Adipocyte (in vitro differentiated cells): Measurements from ENCODE around the gene NCOA6.
A peak's percentile ranks its signal among the peaks of the same experiment; 100 is the strongest.
"Not testable (repeated sequence)": the region's sequence is repeated elsewhere in the genome, so short reads cannot be mapped to it uniquely, and the experiment has no call there.

Source experiments
- DNase-seq: peaks from one replicate; pipeline ENCODE4 v3.0.0-alpha.2; 2015; ENCODE audit warnings: low read depth
- H3K27me3 ChIP-seq: replicated peaks from 2 replicates; pipeline ENCODE4 v1.7.0; 2013; ENCODE audit warnings: mild to moderate bottlenecking, low read length, moderate library complexity; ENCODE audit not compliant: control insufficient read depth, insufficient read depth
- H3K36me3 ChIP-seq: 2 replicates; pipeline ENCODE4 v1.7.0; 2013; ENCODE audit warnings: low read length, mild to moderate bottlenecking, moderate library complexity; ENCODE audit not compliant: control insufficient read depth, insufficient read depth, severe bottlenecking
- H3K4me1 ChIP-seq: 2 replicates; pipeline ENCODE4 v1.7.0; 2013; ENCODE audit warnings: mild to moderate bottlenecking, low read length, moderate library complexity; ENCODE audit not compliant: control insufficient read depth, insufficient read depth
- H3K4me3 ChIP-seq: 2 replicates; pipeline ENCODE4 v1.7.0; 2013; ENCODE audit warnings: mild to moderate bottlenecking, low read length, moderate library complexity
- H3K9ac ChIP-seq: 2 replicates; pipeline ENCODE4 v1.7.0; 2013; ENCODE audit warnings: mild to moderate bottlenecking, low read length, moderate library complexity
- H3K9me3 ChIP-seq: 2 replicates; pipeline ENCODE4 v1.7.0; 2013; ENCODE audit warnings: mild to moderate bottlenecking, low read length, moderate library complexity; ENCODE audit not compliant: control insufficient read depth

Gene NCOA6

GRCh38 chr20:34824806-34825529, 483 bp downstream of the NCOA6 start:
- Histone ChIP-seq H3K4me3 (peak overlapping the region; percentile 97), H3K4me1 (peaks cover 12% of the 10 kb centered on the region), H3K27me3 (no peaks in the 10 kb centered on the region), H3K36me3 (no peaks in the 10 kb centered on the region), H3K9ac (peak overlapping the region; percentile 95), H3K9me3 (no peaks in the 10 kb centered on the region)
- peak; percentile 85 for DNase-seq

GRCh38 chr20:34824452-34824805, 1.0 kb downstream of the NCOA6 start:
- peak overlapping the region; percentile 95 for H3K9ac ChIP-seq
- DNase-seq, result peak; percentile 59
- H3K4me1 ChIP-seq, result peaks cover 12% of the 10 kb centered on the region
- H3K4me3 ChIP-seq, result peak overlapping the region; percentile 97
- H3K27me3 ChIP-seq, result no peaks in the 10 kb centered on the region
- no peaks in the 10 kb centered on the region for H3K36me3 ChIP-seq
- H3K9me3 ChIP-seq, result no peaks in the 10 kb centered on the region

GRCh38 chr20:34824026-34824425, 1.4 kb downstream of the NCOA6 start:
- Histone ChIP-seq H3K4me3 (peak overlapping the region; percentile 97), H3K36me3 (no peaks in the 10 kb centered on the region), H3K4me1 (peaks cover 12% of the 10 kb centered on the region), H3K9ac (peak overlapping the region; percentile 95), H3K9me3 (no peaks in the 10 kb centered on the region), H3K27me3 (no peaks in the 10 kb centered on the region)
- DNase-seq, result peak; percentile 33

- Histone ChIP-seq H3K4me3 (no peak overlapping the region), H3K36me3 (no peaks in the 10 kb centered on the region), H3K9me3 (no peaks in the 10 kb centered on the region), H3K27me3 (no peaks in the 10 kb centered on the region), H3K9ac (no peak overlapping the region), H3K4me1 (peaks cover 12% of the 10 kb centered on the region)
- DNase-seq, result no peak
Measured at GRCh38 chr20:34820805-34821578, 4.5 kb downstream of the NCOA6 start.

GRCh38 chr20:34817801-34818200, 7.7 kb downstream of the NCOA6 start:
- no peak for DNase-seq
- H3K36me3 ChIP-seq, result no peaks in the 10 kb centered on the region
- H3K4me1 ChIP-seq, result peaks cover 3% of the 10 kb centered on the region

GRCh38 chr20:34817072-34817471, 8.4 kb downstream of the NCOA6 start:
- Histone ChIP-seq H3K9ac (no peak overlapping the region), H3K27me3 (no peaks in the 10 kb centered on the region), H3K4me3 (no peak overlapping the region), H3K36me3 (no peaks in the 10 kb centered on the region), H3K9me3 (no peaks in the 10 kb centered on the region), H3K4me1 (peaks cover 9% of the 10 kb centered on the region)
- no peak for DNase-seq

More at GRCh38 chr20:34817801-34818200, 7.7 kb downstream of the NCOA6 start:
- no peaks in the 10 kb centered on the region for H3K9me3 ChIP-seq
- no peak overlapping the region for H3K9ac ChIP-seq
- H3K4me3 ChIP-seq, result no peak overlapping the region
- H3K27me3 ChIP-seq, result no peaks in the 10 kb centered on the region

- H3K27me3 ChIP-seq, result no peaks in the 10 kb centered on the region
- no peak overlapping the region for H3K9ac ChIP-seq
- H3K36me3 ChIP-seq, result no peaks in the 10 kb centered on the region
- peak; percentile 34 for DNase-seq
- H3K4me1 ChIP-seq, result peaks cover 9% of the 10 kb centered on the region
- no peak overlapping the region for H3K4me3 ChIP-seq
- no peaks in the 10 kb centered on the region for H3K9me3 ChIP-seq
Measured at GRCh38 chr20:34815636-34816035, 9.8 kb downstream of the NCOA6 start.

GRCh38 chr20:34808583-34808982, 16.9 kb downstream of the NCOA6 start:
- Histone ChIP-seq H3K36me3 (no peaks in the 10 kb centered on the region), H3K9me3 (no peaks in the 10 kb centered on the region), H3K4me3 (no peak overlapping the region), H3K4me1 (peaks cover 6% of the 10 kb centered on the region), H3K9ac (no peak overlapping the region), H3K27me3 (no peaks in the 10 kb centered on the region)
- DNase-seq, result no peak

GRCh38 chr20:34807944-34808465, 17.4 kb downstream of the NCOA6 start:
- H3K9ac ChIP-seq, H3K9me3 ChIP-seq, H3K36me3 ChIP-seq, H3K4me3 ChIP-seq, H3K27me3 ChIP-seq, DNase-seq, H3K4me1 ChIP-seq: not testable (repeated sequence)

- no peak overlapping the region for H3K9ac ChIP-seq
- H3K36me3 ChIP-seq, result no peaks in the 10 kb centered on the region
- no peak overlapping the region for H3K4me3 ChIP-seq
- no peaks in the 10 kb centered on the region for H3K27me3 ChIP-seq
- no peak for DNase-seq
- H3K4me1 ChIP-seq, result no peaks in the 10 kb centered on the region
- H3K9me3 ChIP-seq, result no peaks in the 10 kb centered on the region
Measured at GRCh38 chr20:34806255-34806654, 19.2 kb downstream of the NCOA6 start.

- no peaks in the 10 kb centered on the region for H3K36me3 ChIP-seq
Measured at GRCh38 chr20:34798871-34799270, 26.6 kb downstream of the NCOA6 start.

More at GRCh38 chr20:34798871-34799270, 26.6 kb downstream of the NCOA6 start:
- Histone ChIP-seq H3K9me3 (no peaks in the 10 kb centered on the region), H3K4me1 (peaks cover 11% of the 10 kb centered on the region), H3K4me3 (no peak overlapping the region), H3K9ac (no peak overlapping the region), H3K27me3 (no peaks in the 10 kb centered on the region)
- DNase-seq, result peak; percentile 20
